WI38 (cell line): ENCODE results near the gene DPY30.

Source experiments
- H3K4me3 ChIP-seq: 2 replicates; pipeline ENCODE4 v1.5.1; 2011; ENCODE audit warnings: low read depth, mild to moderate bottlenecking, control low read depth, low read length
- TF ChIP-seq, protein P1 (sequence below): IDR thresholded peaks from 2 replicates; pipeline ENCODE4 v1.5.1; 2012; ENCODE audit warnings: low read depth, mild to moderate bottlenecking, control low read depth, low read length

Gene DPY30

DNA sequence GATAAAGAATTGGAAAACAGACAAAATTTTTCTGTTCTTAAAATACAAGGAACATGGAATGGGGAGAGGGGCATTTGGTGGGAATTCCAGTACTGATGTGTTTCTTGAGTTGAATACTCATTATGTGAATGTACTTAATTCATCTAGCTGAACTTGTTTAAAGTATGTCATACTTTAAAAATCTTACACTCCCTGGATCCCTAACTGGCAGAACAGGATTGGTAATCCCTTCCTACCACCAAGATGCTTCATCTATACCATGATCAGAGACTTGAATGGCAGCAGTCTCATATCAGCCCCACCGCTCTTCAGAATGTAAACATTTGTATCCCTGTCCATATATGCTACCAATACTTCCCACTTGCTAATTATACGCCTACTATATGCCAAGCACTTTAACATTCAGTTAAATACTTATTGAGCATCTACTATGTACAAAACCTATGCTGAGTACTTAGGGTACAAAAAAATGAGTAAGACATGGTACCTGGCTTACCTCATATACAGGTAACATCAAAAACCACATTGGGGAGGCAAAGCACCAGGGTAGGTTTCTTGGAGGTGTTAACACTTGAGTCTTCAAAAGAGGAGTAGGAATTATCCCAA is 34.1 kb downstream of the DPY30 start:
- no peak overlapping the region for H3K4me3 ChIP-seq
- TF ChIP-seq, protein P1, sequence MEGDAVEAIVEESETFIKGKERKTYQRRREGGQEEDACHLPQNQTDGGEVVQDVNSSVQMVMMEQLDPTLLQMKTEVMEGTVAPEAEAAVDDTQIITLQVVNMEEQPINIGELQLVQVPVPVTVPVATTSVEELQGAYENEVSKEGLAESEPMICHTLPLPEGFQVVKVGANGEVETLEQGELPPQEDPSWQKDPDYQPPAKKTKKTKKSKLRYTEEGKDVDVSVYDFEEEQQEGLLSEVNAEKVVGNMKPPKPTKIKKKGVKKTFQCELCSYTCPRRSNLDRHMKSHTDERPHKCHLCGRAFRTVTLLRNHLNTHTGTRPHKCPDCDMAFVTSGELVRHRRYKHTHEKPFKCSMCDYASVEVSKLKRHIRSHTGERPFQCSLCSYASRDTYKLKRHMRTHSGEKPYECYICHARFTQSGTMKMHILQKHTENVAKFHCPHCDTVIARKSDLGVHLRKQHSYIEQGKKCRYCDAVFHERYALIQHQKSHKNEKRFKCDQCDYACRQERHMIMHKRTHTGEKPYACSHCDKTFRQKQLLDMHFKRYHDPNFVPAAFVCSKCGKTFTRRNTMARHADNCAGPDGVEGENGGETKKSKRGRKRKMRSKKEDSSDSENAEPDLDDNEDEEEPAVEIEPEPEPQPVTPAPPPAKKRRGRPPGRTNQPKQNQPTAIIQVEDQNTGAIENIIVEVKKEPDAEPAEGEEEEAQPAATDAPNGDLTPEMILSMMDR: no peak

DNA sequence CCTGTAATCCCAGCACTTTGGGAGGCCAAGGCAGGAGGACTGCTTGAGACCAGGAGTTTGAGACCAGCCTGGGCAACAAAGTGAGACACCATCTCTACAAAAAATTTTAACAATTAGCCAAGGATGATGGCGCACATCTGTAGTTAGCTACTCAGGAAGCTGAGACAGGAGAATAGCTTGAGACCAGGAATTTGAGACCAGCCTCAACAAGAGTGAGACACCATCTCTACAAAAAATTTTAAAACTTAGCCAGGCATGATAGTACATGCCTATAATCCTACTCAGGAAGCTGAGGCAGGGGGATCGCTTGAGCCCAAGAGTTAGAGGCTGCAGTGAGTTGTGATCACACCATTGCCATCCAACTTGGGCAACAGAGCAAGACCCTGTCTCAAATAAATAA is 35.8 kb downstream of the DPY30 start:
- TF ChIP-seq, protein P1: no peak

DNA sequence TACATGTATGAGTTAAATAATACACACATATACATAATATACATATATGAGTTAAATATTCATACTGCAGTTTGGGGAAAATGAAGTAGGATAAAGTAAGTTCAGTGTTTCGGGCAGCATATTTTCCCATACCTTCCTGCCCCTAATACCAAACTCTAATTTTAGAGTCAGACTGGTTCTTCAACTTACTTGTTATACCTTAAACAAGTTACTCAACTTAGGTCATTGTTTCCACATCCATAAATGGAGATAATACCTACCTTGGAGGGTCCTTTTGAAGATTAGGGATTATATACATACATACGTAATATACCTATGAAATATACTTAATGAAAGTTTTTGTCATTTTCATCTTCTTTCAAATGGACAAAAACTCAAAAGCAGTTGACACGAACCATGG is 37.2 kb downstream of the DPY30 start:
- TF ChIP-seq, protein P1: no peak
- no peak overlapping the region for H3K4me3 ChIP-seq

More for the DNA sequence above, 35.8 kb downstream of the DPY30 start:
- no peak overlapping the region for H3K4me3 ChIP-seq

DNA sequence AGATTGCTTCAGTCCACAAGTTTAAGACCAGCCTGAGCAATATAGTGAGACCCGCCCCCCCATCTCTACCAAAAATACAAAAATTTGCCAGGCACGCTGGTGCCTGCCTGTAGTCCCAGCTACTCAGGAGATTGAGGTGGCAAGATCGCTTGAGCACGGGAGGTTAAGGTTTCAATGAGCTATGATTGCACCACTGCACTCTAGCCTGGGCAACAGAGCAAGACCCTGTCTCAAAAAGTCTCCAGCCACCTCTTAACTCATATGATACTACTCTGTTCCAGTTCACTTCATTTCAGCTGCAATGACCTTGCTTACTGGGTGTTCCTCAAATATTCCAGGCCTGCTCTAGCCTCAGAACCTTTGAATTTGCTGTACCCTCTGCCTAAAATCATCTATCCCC is 40.2 kb downstream of the DPY30 start:
- H3K4me3 ChIP-seq: no peak overlapping the region
- TF ChIP-seq, protein P1: no peak

DNA sequence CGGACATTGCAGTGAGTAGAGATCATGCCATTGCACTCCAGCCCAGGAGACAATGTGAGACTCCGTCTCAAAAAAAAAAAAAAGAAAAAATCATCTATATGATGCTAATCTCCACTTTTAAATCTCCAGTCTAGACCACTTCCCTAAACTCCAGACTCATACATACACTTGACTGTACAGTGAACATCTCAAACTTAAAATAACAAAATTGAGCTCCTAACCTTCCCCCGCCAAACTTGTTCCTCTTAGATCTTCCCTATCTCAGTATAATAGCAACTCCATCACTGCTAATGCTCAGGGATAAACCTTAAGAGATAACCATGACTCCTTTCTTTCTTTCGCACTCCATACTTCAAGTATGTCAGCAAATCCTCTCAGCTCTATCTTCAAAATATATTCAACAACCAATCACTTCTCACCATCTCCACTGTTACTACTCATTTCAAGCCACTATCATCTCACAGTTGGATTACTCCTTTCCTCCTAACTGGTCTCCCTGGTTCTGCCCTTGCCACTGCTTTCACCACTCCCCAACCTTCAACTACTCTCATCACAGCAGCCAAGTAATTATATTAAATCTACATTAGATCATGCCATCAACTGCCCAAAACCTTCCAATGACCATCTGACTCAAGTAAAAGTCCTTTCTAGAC is 40.7 kb downstream of the DPY30 start:
- TF ChIP-seq, protein P1: no peak
- H3K4me3 ChIP-seq: no peak overlapping the region

DNA sequence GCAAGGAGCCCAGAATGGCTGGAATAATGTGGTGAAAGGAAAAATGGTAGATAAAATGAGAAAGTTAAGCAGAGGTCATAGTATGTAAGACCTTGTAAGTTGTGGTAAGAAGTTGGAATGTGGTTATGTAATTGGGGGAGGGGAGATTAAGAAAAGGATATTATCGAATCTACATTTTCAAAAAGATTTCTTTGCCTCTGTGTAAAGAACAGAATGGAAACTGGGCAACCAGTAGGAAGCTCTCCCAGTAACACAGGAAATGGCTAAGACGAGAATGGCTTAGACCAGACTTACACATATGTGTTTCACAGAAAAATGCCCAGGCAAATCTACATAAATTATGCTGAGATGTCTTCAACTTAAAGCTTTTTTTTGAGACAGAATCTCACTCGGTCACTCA is 42.0 kb downstream of the DPY30 start:
- no peak overlapping the region for H3K4me3 ChIP-seq
- TF ChIP-seq, protein P1: no peak

DNA sequence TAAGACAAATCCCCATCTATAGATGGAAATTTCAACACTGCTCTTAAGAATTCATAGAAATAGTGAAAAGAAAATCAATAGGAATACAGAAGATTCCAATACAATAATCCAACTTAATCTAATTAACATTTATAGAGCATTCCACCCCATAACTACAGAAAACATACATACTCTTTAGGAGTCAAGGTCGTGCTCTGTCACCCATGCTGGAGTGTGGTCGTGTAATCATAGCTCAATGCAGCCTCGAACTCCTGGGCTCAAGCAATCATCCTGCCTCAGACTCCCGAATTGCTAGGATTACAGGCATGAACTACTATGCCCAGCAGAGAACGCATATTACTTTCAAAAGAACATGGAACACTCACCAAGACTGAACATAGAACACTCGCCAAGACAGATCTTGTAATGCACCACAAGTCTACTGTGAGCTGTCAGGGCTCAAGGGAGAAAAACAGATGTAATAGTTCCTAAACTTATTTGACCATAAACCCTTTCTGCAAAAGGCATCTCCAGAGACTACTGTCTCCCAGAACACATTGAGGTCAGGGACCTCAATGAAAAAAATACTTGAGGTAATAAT is 42.9 kb downstream of the DPY30 start:
- H3K4me3 ChIP-seq: no peak overlapping the region
- TF ChIP-seq, protein P1: no peak
